Measurements from ENCODE around the gene RCAN1. TPM values are rescaled to one million over a fixed set of nuclear protein-coding genes. Genes with fewer than 3 reads are reported as not detected.

RCAN1 gene
- 19.6 and 30.1 TPM in 2 replicates for total RNA-seq

- peak within 1 kb of the TSS; percentile 64 for H3K4me3 ChIP-seq (ENCODE audit: low read depth, low read length)
- TF ChIP-seq, protein P1, sequence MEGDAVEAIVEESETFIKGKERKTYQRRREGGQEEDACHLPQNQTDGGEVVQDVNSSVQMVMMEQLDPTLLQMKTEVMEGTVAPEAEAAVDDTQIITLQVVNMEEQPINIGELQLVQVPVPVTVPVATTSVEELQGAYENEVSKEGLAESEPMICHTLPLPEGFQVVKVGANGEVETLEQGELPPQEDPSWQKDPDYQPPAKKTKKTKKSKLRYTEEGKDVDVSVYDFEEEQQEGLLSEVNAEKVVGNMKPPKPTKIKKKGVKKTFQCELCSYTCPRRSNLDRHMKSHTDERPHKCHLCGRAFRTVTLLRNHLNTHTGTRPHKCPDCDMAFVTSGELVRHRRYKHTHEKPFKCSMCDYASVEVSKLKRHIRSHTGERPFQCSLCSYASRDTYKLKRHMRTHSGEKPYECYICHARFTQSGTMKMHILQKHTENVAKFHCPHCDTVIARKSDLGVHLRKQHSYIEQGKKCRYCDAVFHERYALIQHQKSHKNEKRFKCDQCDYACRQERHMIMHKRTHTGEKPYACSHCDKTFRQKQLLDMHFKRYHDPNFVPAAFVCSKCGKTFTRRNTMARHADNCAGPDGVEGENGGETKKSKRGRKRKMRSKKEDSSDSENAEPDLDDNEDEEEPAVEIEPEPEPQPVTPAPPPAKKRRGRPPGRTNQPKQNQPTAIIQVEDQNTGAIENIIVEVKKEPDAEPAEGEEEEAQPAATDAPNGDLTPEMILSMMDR (conservative IDR thresholded peaks at IDR 0.05; ENCODE audit: low read depth, low read length), result no peak
- DNase-seq (ENCODE audit: low read depth), result peak; percentile 43
Observed at GRCh38 chr21:34614628-34615486, at the start of gene RCAN1. TSS of gene RCAN1 (minus strand) at chr21:34615113. CDS start at chr21:34615011, 102 bp downstream.

DNA sequence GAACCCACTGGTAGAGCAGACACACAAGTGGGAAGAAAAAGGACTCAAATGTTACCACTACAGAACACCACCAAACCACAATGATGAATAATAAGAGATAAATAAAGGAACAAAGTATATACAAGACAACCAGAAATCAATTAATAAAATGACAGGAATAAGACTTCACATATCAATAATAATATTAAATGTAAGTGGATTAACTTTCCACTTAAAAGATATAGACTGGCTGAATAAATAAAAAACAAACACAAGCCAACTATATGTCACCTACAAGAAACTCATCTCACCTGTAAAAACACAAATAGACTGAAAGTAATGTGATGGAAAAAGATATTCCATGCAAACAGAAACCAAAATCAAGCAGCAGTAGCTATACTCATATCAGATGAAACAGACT lies 46.9 kb upstream of the RCAN1 start:
- TF ChIP-seq, protein P1 (conservative IDR thresholded peaks at IDR 0.05; ENCODE audit: low read depth, low read length), result no peak
- no peak for DNase-seq (ENCODE audit: low read depth)
- no peak overlapping the region for H3K4me3 ChIP-seq (ENCODE audit: low read depth, low read length)

- H3K4me3 ChIP-seq (ENCODE audit: low read depth, low read length), result no peak overlapping the region
- DNase-seq (ENCODE audit: low read depth), result no peak
- TF ChIP-seq, protein P1 (conservative IDR thresholded peaks at IDR 0.05; ENCODE audit: low read depth, low read length), result no peak
Observed at GRCh38 chr21:34653522-34653921, 38.6 kb upstream of the RCAN1 start.

DNA sequence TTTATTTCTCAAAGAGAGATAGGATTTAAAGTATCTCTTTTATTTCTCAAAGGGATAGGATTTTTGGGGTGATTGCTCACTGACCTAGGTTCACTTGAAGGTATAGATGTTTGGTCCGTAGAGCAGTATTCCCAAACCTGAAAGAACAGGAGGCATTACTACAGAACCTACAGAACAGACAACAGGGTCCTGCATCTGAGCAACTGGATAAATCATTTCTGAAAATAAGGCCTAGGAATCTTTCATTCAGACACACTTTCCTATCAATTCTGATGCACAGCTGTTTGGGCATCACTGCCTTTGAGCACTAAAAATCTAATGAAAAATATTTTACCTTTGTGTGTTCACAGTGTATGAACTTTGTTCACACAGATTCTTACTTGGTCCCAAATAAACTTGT lies 36.7 kb upstream of the RCAN1 start:
- no peak overlapping the region for H3K4me3 ChIP-seq (ENCODE audit: low read depth, low read length)
- DNase-seq (ENCODE audit: low read depth), result no peak
- TF ChIP-seq, protein P1 (conservative IDR thresholded peaks at IDR 0.05; ENCODE audit: low read depth, low read length), result no peak

DNA sequence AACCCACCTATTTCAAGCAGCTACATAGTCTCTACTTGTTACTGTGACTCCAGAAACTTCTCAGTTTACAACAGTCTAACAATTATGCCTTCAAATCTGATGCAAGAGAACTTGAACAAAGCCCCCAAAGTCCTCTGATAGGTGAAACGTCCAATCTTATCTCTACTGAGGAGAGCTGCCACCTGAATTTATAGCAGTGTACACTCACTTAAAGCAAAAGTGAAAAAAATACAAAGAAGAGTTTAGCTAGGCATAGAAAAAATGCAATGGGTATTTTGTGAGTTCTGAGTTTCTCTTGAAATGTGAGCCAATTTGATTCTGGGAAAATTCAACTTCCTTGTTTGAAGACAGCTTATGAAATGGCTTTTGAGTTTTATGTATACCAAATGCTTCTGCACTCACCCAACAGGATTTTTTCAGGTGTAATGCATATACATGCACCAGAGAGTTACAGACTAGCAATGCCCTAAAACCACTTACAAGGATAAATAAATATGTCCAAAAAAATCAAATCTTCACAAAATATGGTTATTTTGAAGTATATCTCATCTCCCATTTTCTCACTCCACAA lies 36.0 kb upstream of the RCAN1 start:
- H3K4me3 ChIP-seq (ENCODE audit: low read depth, low read length), result no peak overlapping the region
- TF ChIP-seq, protein P1 (conservative IDR thresholded peaks at IDR 0.05; ENCODE audit: low read depth, low read length), result no peak
- DNase-seq (ENCODE audit: low read depth), result no peak

GRCh38 chr21:34649400-34649799 lies 34.5 kb upstream of the RCAN1 start:
- TF ChIP-seq, protein P1 (conservative IDR thresholded peaks at IDR 0.05; ENCODE audit: low read depth, low read length), result no peak
- no peak for DNase-seq (ENCODE audit: low read depth)
- H3K4me3 ChIP-seq (ENCODE audit: low read depth, low read length), result no peak overlapping the region
